NCI-H2029 (cell line): ENCODE data around the gene EHF.
A peak's percentile ranks its signal among the peaks of the same experiment; 100 is the strongest.

Source experiments
- DNase-seq: peaks from one replicate; lab custom pipeline; 2025; lab: John Stamatoyannopoulos, UW

The EHF gene

GRCh38 chr11:34644669-34645406 is 23.9 kb downstream of the EHF start:
- no peak for DNase-seq

- no peak for DNase-seq
These were observed 25.5 kb downstream of the EHF start for GRCh38 chr11:34646431-34646830.

DNA sequence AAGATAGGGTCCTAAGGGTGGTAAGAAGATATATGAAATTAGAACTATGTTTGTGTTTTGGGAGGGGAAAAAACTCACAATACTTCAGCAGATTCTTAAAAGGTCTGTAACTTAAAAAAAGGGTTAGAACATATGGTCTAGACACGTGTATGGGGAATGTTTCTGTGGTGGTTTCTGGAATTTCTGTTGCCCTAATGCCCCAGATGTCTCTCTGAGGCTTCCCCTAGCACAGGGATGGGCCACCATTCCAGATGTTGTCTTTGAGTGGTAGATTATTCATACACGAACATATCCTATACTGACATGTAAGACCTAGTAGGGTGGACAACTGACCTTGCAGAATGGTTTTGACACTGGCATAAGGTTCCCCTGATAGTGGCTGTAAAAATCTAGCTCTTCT is 26.2 kb downstream of the EHF start:
- no peak for DNase-seq

DNA sequence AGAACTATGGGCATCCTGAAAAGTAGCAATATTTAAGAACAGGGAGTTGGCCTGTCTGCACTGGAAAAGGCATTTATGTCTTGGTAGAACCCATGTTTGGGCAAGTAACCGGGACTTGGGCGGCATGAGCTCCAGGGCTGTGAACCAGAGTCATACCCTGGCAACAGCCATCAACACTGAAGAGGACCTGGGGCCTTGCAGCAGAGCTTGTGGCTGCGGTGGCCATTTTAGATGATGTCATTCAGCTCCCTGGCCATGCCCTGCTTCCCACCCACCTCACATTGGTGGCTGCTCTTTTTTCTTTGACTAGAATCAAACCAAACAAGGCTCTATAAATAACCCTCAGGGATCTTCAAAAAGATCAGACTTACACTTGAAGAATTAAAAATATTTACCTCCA is 26.6 kb downstream of the EHF start:
- no peak for DNase-seq

- no peak for DNase-seq
These were observed 27.1 kb downstream of the EHF start for GRCh38 chr11:34648036-34648435.

- no peak for DNase-seq
These were observed 28.7 kb downstream of the EHF start for GRCh38 chr11:34649597-34649996.

GRCh38 chr11:34650528-34650927 is 29.6 kb downstream of the EHF start:
- DNase-seq, result no peak

DNA sequence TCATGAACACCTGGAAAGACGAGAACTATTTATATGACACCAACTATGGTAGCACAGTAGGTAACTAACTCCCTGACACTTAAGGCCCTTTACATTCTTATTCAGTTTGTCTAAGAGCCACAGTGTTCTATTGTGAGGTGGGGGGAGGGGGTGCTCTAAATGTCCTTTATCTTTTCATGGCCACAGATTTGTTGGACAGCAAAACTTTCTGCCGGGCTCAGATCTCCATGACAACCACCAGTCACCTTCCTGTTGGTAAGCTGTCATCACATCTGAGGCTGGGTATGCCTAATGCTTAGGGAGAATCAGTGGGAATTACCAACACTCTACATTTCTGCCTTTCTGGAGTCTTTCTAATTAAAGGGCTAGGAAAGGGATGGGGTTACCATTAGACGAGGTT is 30.7 kb downstream of the EHF start:
- DNase-seq, result no peak

GRCh38 chr11:34652191-34652973 is 31.5 kb downstream of the EHF start:
- no peak for DNase-seq

DNA sequence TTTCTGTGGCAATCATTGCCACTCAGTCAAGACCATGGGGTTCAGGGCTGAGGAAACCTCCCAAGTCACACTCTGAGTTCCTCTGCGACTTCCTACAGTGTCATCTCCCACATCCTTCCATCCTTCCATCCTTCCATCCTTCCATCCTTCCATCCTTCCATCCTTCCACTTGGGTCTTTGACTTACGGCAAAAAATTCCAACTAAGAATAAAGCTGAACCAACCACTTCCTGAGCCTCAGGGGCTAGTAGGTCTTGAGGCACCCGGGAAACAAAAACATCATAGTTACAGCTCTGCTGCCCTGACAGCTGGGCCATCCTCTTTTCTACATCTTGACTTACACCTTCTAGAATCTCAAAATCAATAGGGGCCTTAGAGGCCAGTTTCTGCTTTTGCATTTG is 32.1 kb downstream of the EHF start:
- DNase-seq, result no peak

GRCh38 chr11:34653851-34654482 is 33.1 kb downstream of the EHF start:
- DNase-seq, result peak; percentile 27

GRCh38 chr11:34654483-34655334 is 33.8 kb downstream of the EHF start:
- peak; percentile 96 for DNase-seq

DNA sequence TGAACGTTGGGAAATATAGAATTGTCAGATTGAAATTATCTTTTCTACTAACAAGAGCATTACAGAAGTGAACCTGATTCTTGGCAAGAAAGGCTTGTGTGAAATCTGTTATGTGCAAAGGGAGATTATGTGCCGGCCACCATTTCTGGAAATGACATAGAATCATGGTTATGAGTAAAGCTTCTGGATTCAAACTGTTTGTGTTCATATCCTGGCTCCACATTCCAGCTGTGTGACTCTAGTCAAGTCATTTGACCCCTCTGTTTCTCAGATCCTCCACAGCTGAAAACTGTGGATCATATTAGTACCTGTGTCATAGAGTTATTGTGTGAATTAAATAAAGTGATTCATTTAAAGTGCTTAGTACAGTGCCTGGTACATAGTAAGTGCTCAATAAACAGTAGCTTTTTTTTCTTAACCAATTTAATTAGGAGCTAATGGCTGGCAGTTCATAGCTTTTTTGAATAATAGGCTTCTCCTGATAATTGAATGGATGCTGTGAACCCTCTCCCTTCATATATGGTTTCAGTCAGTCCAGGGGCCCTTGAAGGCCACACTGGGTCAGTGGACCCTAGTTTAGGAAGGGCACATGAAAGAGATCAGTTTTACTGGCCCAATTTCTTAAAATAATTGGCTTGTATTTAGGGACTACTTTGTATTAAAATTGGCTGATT is 34.6 kb downstream of the EHF start:
- no peak for DNase-seq

DNA sequence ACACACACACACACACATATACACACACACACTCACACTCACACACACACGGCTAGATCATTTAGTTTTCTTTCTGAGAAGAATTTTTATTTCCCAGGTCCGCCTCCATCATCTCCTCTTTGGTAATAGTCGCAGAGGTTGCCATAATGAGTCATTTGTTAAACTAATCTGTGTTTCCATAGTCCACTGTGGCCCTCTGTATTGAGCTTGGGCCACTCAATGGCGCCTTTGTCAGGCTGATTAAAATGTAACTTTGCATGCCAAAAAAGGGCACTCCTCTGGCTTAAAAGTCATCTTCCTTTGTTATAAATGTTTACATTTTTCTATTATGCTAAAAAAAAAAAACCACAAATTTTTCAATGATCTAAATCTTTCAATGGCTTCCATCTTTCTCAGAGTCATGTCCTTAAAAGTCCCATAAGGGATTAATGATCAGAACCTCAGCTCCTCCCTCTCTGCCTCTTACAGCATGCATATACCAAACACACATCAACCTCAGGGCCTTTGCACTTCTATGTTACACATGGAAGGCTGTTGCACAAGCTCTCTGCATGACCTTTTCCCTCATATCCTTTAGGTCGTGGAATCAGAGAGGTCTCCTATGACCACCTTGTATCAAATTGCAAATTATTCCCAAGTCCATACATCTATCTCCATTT is 35.3 kb downstream of the EHF start:
- no peak for DNase-seq

DNA sequence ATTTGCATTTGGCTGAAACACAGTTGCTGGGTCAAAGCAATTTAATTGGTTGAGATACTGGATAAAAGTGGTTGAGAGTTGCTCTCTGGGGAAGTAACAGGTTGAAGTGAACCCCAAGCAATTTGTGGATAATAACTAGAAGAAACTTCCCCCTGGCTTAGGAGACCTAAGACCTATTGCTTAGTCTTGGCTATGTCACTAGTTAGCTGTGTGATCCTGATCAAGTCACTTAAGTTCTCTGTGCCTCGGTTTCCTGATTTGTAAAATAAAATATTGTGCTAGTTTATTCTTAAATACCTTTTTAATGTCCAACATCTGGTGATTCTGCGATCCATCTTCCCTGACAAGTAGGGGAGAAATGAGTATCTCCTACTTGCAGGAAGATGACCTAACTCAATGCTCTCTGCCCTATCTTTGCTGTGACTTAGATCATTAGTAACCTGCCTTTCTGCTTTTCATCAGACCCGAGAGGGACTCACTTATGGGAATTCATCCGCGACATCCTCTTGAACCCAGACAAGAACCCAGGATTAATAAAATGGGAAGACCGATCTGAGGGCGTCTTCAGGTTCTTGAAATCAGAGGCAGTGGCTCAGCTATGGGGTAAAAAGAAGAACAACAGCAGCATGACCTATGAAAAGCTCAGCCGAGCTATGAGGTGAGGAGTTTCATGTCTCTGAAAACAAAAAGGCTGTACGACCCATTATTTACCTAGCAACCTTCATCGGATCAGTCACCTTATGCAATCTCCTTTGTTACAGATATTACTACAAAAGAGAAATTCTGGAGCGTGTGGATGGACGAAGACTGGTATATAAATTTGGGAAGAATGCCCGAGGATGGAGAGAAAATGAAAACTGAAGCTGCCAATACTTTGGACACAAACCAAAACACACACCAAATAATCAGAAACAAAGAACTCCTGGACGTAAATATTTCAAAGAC is 37.5 kb downstream of the EHF start:
- no peak for DNase-seq

GRCh38 chr11:34659096-34659733 is 38.3 kb downstream of the EHF start:
- DNase-seq, result no peak

GRCh38 chr11:34665077-34665835 is 44.4 kb downstream of the EHF start:
- DNase-seq, result no peak

- peak; percentile 93 for DNase-seq
These were observed 47.1 kb downstream of the EHF start for GRCh38 chr11:34667810-34668582.
